Occipital lobe (tissue), 2 donors: ENCODE measurements around the gene RHOT2. TPM values are rescaled to one million over a fixed set of nuclear protein-coding genes. Genes with fewer than 3 reads are reported as not detected.
"Not testable (repeated sequence)": the region's sequence is repeated elsewhere in the genome, so short reads cannot be mapped to it uniquely, and the experiment has no call there.

Experiments
- DNase-seq: peaks from one replicate; lab custom pipeline; 2025; lab: John Stamatoyannopoulos, UW
- total RNA-seq: library from RNA; depleted of rRNA; stranded (reverse); fragments of >200 nt; gene quantifications from one replicate; pipeline ENCODE4 v1.2.3, GENCODE V29; 2014

Gene RHOT2
- total RNA-seq, 1 donor from 2014 or later: 20.9 TPM

GRCh38 chr16:680967-681745 lies 13.2 kb downstream of the RHOT2 start:
- no peak for DNase-seq

- no peak for DNase-seq
Measured at GRCh38 chr16:681746-682427, 14.0 kb downstream of the RHOT2 start.

GRCh38 chr16:682493-683395 lies 14.8 kb downstream of the RHOT2 start:
- no peak for DNase-seq

GRCh38 chr16:683396-684070 lies 15.6 kb downstream of the RHOT2 start:
- no peak for DNase-seq

- DNase-seq: peak; percentile 96
Measured at GRCh38 chr16:684071-684794, 16.3 kb downstream of the RHOT2 start, which contains the start of gene JMJD8. Gene JMJD8 (minus strand): TSS chr16:684334. CDS start chr16:684319, 15 bp downstream.

GRCh38 chr16:684961-685696 lies 17.2 kb downstream of the RHOT2 start:
- no peak for DNase-seq

- DNase-seq: no peak
Measured at GRCh38 chr16:685967-686366, 18.0 kb downstream of the RHOT2 start.

GRCh38 chr16:686459-687260 lies 18.7 kb downstream of the RHOT2 start:
- no peak for DNase-seq

GRCh38 chr16:687499-687898 lies 19.6 kb downstream of the RHOT2 start:
- DNase-seq: no peak

- DNase-seq: no peak
Measured at GRCh38 chr16:689175-689897, 21.4 kb downstream of the RHOT2 start.

- DNase-seq: not testable (repeated sequence)
Measured at GRCh38 chr16:691242-691641, 23.3 kb downstream of the RHOT2 start.

GRCh38 chr16:692356-693108 lies 24.6 kb downstream of the RHOT2 start:
- DNase-seq: no peak

GRCh38 chr16:693364-693763 lies 25.4 kb downstream of the RHOT2 start:
- DNase-seq: no peak

GRCh38 chr16:693766-694165 lies 25.8 kb downstream of the RHOT2 start:
- DNase-seq: no peak

- DNase-seq: no peak
Measured at GRCh38 chr16:694187-694862, 26.4 kb downstream of the RHOT2 start.

GRCh38 chr16:694863-695354 lies 27.0 kb downstream of the RHOT2 start:
- DNase-seq: no peak
